ELR (cell line): Measurements from ENCODE around the gene SNX3.

Experiments
- DNase-seq: peaks from one replicate; pipeline ENCODE4 v3.0.0-alpha.2; 2015; ENCODE audit warnings: low read depth

SNX3 gene

GRCh38 chr6:108170332-108171290 lies 90.2 kb downstream of the SNX3 start:
- no peak for DNase-seq

GRCh38 chr6:108169464-108170331 lies 91.1 kb downstream of the SNX3 start:
- DNase-seq: no peak

GRCh38 chr6:108168501-108169463 lies 92.1 kb downstream of the SNX3 start:
- no peak for DNase-seq

- DNase-seq: no peak
Measured at GRCh38 chr6:108168090-108168463, 92.8 kb downstream of the SNX3 start.

- DNase-seq: no peak
Measured at GRCh38 chr6:108167449-108168089, 93.3 kb downstream of the SNX3 start.

GRCh38 chr6:108166664-108167448 lies 94.0 kb downstream of the SNX3 start:
- DNase-seq: no peak

- DNase-seq: no peak
Measured at GRCh38 chr6:108165714-108166663, 94.9 kb downstream of the SNX3 start, which contains the start of gene NR2E1. TSS of gene NR2E1 (plus strand) at chr6:108166022. CDS start at chr6:108166766, 744 bp downstream.

- DNase-seq: no peak
Measured at GRCh38 chr6:108164815-108165706, 95.8 kb downstream of the SNX3 start.

GRCh38 chr6:108164543-108164814 lies 96.4 kb downstream of the SNX3 start:
- no peak for DNase-seq

- no peak for DNase-seq
Measured at GRCh38 chr6:108163644-108164542, 96.9 kb downstream of the SNX3 start.

GRCh38 chr6:108163267-108163643 lies 97.6 kb downstream of the SNX3 start:
- DNase-seq: no peak

- no peak for DNase-seq
Measured at GRCh38 chr6:108161724-108162282, 99.0 kb downstream of the SNX3 start.
